Tibial nerve (tissue), 3 donors: Measurements from ENCODE around the gene DOHH.

Experiments
- CTCF ChIP-seq, 5 experiments: fragments of 200-600 bp in 3 of 5; fragments of 450-650 bp in 2 of 5; sonication (generic) in 3 of 5; IDR thresholded peaks; one replicate each; pipeline ENCODE4 v1.5.1; 2016 to 2019; ENCODE audit warnings: antibody characterized with exemption in 5 of 5, mild to moderate bottlenecking in 3 of 5, moderate library complexity in 2 of 5
- POLR2A ChIP-seq, 2 donors: fragments of 450-650 bp; IDR thresholded peaks; one replicate each; pipeline ENCODE4 v1.6.1; 2017; ENCODE audit warnings: antibody characterized with exemption in 2 of 2, mild to moderate bottlenecking in 2 of 2, moderate library complexity in 2 of 2

GRCh38 chr19:3454656-3455392 lies 45.6 kb downstream of the DOHH start:
- TF ChIP-seq CTCF (IDR thresholded peaks at IDR 0.05): no peak
- no peak for TF ChIP-seq POLR2A (IDR thresholded peaks at IDR 0.05)
